ENCODE measurements around the gene UBE2R2.
"Not testable (repeated sequence)": the region's sequence is repeated elsewhere in the genome, so short reads cannot be mapped to it uniquely, and the experiment has no call there.

UBE2R2 gene

GRCh38 chr9:33816327-33817252 lies at the start of gene UBE2R2:
UBE2R2 (plus strand) TSS chr9:33817160; CDS start chr9:33817758, 598 bp downstream.
- DNase-seq (ENCODE audit: low spot score) = peak; percentile 91

GRCh38 chr9:33770156-33770880 lies 46.6 kb upstream of the UBE2R2 start:
- not testable (repeated sequence) for DNase-seq (ENCODE audit: low spot score)

- not testable (repeated sequence) for DNase-seq (ENCODE audit: low spot score)
Measured at GRCh38 chr9:33773135-33773534, 43.8 kb upstream of the UBE2R2 start.

GRCh38 chr9:33774074-33774659 lies 42.8 kb upstream of the UBE2R2 start:
- not testable (repeated sequence) for DNase-seq (ENCODE audit: low spot score)

- DNase-seq (ENCODE audit: low spot score) = no peak
Measured at GRCh38 chr9:33776578-33776977, 40.4 kb upstream of the UBE2R2 start.

- peak; percentile 61 for DNase-seq (ENCODE audit: low spot score)
Measured at GRCh38 chr9:33778700-33779351, 38.1 kb upstream of the UBE2R2 start.

GRCh38 chr9:33780276-33780675 lies 36.7 kb upstream of the UBE2R2 start:
- DNase-seq (ENCODE audit: low spot score) = no peak

- no peak for DNase-seq (ENCODE audit: low spot score)
Measured at GRCh38 chr9:33781736-33782135, 35.2 kb upstream of the UBE2R2 start.

- DNase-seq (ENCODE audit: low spot score) = no peak
Measured at GRCh38 chr9:33782395-33783152, 34.4 kb upstream of the UBE2R2 start.

- no peak for DNase-seq (ENCODE audit: low spot score)
Measured at GRCh38 chr9:33785914-33786313, 31.0 kb upstream of the UBE2R2 start.

GRCh38 chr9:33786681-33787080 lies 30.3 kb upstream of the UBE2R2 start:
- no peak for DNase-seq (ENCODE audit: low spot score)

GRCh38 chr9:33787839-33788238 lies 29.1 kb upstream of the UBE2R2 start:
- no peak for DNase-seq (ENCODE audit: low spot score)

GRCh38 chr9:33789429-33789828 lies 27.5 kb upstream of the UBE2R2 start:
- DNase-seq (ENCODE audit: low spot score) = not testable (repeated sequence)

- DNase-seq (ENCODE audit: low spot score) = no peak
Measured at GRCh38 chr9:33791117-33791516, 25.8 kb upstream of the UBE2R2 start.

- not testable (repeated sequence) for DNase-seq (ENCODE audit: low spot score)
Measured at GRCh38 chr9:33793496-33793895, 23.5 kb upstream of the UBE2R2 start.

- no peak for DNase-seq (ENCODE audit: low spot score)
Measured at GRCh38 chr9:33794560-33794959, 22.4 kb upstream of the UBE2R2 start.

GRCh38 chr9:33795281-33795680 lies 21.7 kb upstream of the UBE2R2 start, which contains the start of gene PRSS3:
PRSS3 (plus strand) TSS chr9:33795561; CDS start chr9:33795574, 13 bp downstream.
- no peak for DNase-seq (ENCODE audit: low spot score)

GRCh38 chr9:33795819-33796218 lies 21.1 kb upstream of the UBE2R2 start:
- no peak for DNase-seq (ENCODE audit: low spot score)

GRCh38 chr9:33796679-33797078 lies 20.3 kb upstream of the UBE2R2 start:
- not testable (repeated sequence) for DNase-seq (ENCODE audit: low spot score)

- no peak for DNase-seq (ENCODE audit: low spot score)
Measured at GRCh38 chr9:33797837-33798236, 19.1 kb upstream of the UBE2R2 start.

GRCh38 chr9:33798545-33798944 lies 18.4 kb upstream of the UBE2R2 start:
- DNase-seq (ENCODE audit: low spot score) = no peak

Data from pons (tissue), 1 donor.